WTC11 (cell line): ENCODE measurements around the gene DEFB128. TPM values are rescaled to one million over a fixed set of nuclear protein-coding genes. Genes with fewer than 3 reads are reported as not detected.

ENCODE experiments used
- ATAC-seq: fragments of 200-7000 bp; cut with Tn5 transposase; 2 replicates; pipeline ENCODE4 v1.10.0; 2021; ENCODE audit warnings: mild to moderate bottlenecking, moderate library complexity
- CTCF ChIA-PET: fragments of 300-600 bp; sonication (Branson Sonifier 250); formaldehyde crosslinking; loops from one replicate; lab custom pipeline; 2021; ENCODE audit warnings: antibody characterized with exemption; lab: Charles Lee
- POLR2A ChIA-PET: fragments of 350-600 bp; sonication (Branson Sonifier 250); formaldehyde crosslinking; loops from one replicate; lab custom pipeline; 2021; ENCODE audit warnings: antibody characterized with exemption; lab: Charles Lee
- DNase-seq: peaks from one replicate; pipeline ENCODE4 v3.0.0; 2021; ENCODE audit warnings: low spot score
- H3K27ac Mint-ChIP-seq: 2 replicates; pipeline ENCODE4 v1.8.0; 2021; ENCODE audit warnings: mixed read lengths
- H3K27me3 Mint-ChIP-seq: 2 replicates; pipeline ENCODE4 v1.8.0; 2021; ENCODE audit warnings: low read depth, mild to moderate bottlenecking, moderate library complexity, mixed read lengths
- H3K36me3 Mint-ChIP-seq: 2 replicates; pipeline ENCODE4 v1.8.0; 2021; ENCODE audit warnings: mixed read lengths
- H3K4me1 Mint-ChIP-seq: 2 replicates; pipeline ENCODE4 v1.8.0; 2022; ENCODE audit warnings: mixed read lengths
- H3K4me3 Mint-ChIP-seq: 2 replicates; pipeline ENCODE4 v1.8.0; 2021; ENCODE audit warnings: mild to moderate bottlenecking, moderate library complexity, mixed read lengths
- H3K9me3 Mint-ChIP-seq: 2 replicates; pipeline ENCODE4 v1.8.0; 2021; ENCODE audit warnings: mixed read lengths
- ATF1 ChIP-seq: sonication (generic); formaldehyde crosslinking; IDR thresholded peaks from 2 replicates; pipeline ENCODE4 v1.8.1; 2023; ENCODE audit warnings: mild to moderate bottlenecking, moderate library complexity, missing genetic modification reagents
- CDX4 ChIP-seq: fragments of 250-450 bp; sonication (Bioruptor Pico); IDR thresholded peaks from 2 replicates; pipeline ENCODE4 v1.9.0; 2021; ENCODE audit warnings: moderate library complexity, mild to moderate bottlenecking, inconsistent platforms, borderline replicate concordance
- GABPB1 ChIP-seq: sonication (generic); formaldehyde crosslinking; IDR thresholded peaks from 2 replicates; pipeline ENCODE4 v1.8.1; 2023; ENCODE audit warnings: mild to moderate bottlenecking, missing genetic modification reagents
- TEAD1 ChIP-seq: sonication (generic); formaldehyde crosslinking; IDR thresholded peaks from 2 replicates; pipeline ENCODE4 v1.8.0; 2022; ENCODE audit warnings: mild to moderate bottlenecking, missing genetic modification reagents
- ZNF219 ChIP-seq: sonication (generic); formaldehyde crosslinking; IDR thresholded peaks from 2 replicates; pipeline ENCODE4 v1.8.0; 2023; ENCODE audit warnings: missing genetic modification reagents, mild to moderate bottlenecking, borderline replicate concordance
- ZNF396 ChIP-seq: fragments of 250-450 bp; sonication (Bioruptor Pico); IDR thresholded peaks from 2 replicates; pipeline ENCODE4 v1.8.0; 2021; ENCODE audit warnings: mild to moderate bottlenecking, moderate library complexity, borderline replicate concordance
- ZNF423 ChIP-seq: fragments of 250-450 bp; sonication (Bioruptor Pico); IDR thresholded peaks from 2 replicates; pipeline ENCODE4 v2.1.2; 2022; ENCODE audit warnings: mild to moderate bottlenecking, moderate library complexity
- total RNA-seq: library from RNA; stranded (reverse); gene quantifications from 3 replicates; pipeline ENCODE4 v1.2.3, GENCODE V29; 2021

Gene DEFB128
- total RNA-seq, 1 experiment from 2014 or later = not detected

GRCh38 chr20:142290-142689, 47.2 kb downstream of the DEFB128 start, which contains the start of gene DEFB126:
Gene DEFB126, plus strand, starts transcription at chr20:142590. Its CDS starts 39 bp downstream, at chr20:142629.
- no peak for DNase-seq
- H3K27ac Mint-ChIP-seq = no peak within 1 kb of the TSS
- peaks cover 14% of the 10 kb centered on the region for H3K4me1 Mint-ChIP-seq
- peaks cover 6% of the 10 kb centered on the region; the same call in 1 of the 2 replicates for H3K36me3 Mint-ChIP-seq
- TF ChIP-seq ATF1 = no peak
- no peak for TF ChIP-seq CDX4
- TF ChIP-seq GABPB1 (CRISPR knock-in tag) = no peak
- no peak for TF ChIP-seq TEAD1
- TF ChIP-seq ZNF423 (CRISPR knock-in tag) = no peak
- TF ChIP-seq ZNF396 (CRISPR knock-in tag) = no peak
- TF ChIP-seq ZNF219 (CRISPR knock-in tag) = no peak
- H3K27me3 Mint-ChIP-seq = peaks cover 37% of the 10 kb centered on the region
- peaks cover 11% of the 10 kb centered on the region for H3K9me3 Mint-ChIP-seq
- CTCF ChIA-PET = no interaction called here
- ATAC-seq = no peak
- no peak within 1 kb of the TSS for H3K4me3 Mint-ChIP-seq
- POLR2A ChIA-PET = no interaction called here

Other genes starting within 250 kb of the DEFB128 start
- gene DEFB125, start 102.0 kb downstream of the DEFB128 start, total RNA-seq = not detected in 3 replicates
- gene DEFB126, start 47.1 kb downstream of the DEFB128 start, total RNA-seq = 0.89 TPM in 1 of 3 replicates, not detected in the others
- gene DEFB127, start 32.3 kb downstream of the DEFB128 start, total RNA-seq = not detected in 3 replicates
- not detected in 3 replicates for gene DEFB129, start 37.5 kb upstream of the DEFB128 start, total RNA-seq
- gene DEFB132, start 68.0 kb upstream of the DEFB128 start, total RNA-seq = not detected in 3 replicates
- gene C20orf96, start 101.0 kb upstream of the DEFB128 start, total RNA-seq = 22.1 to 30.3 TPM (median 27.8 TPM) in 3 replicates
- 43.6 to 54.1 TPM (median 52.6 TPM) in 3 replicates for gene ZCCHC3, start 107.9 kb upstream of the DEFB128 start, total RNA-seq
- 59.1 to 76.3 TPM (median 72.5 TPM) in 3 replicates for gene SOX12, start 135.8 kb upstream of the DEFB128 start, total RNA-seq
- 23.0 to 23.7 TPM (median 23.3 TPM) in 3 replicates for gene NRSN2, start 157.4 kb upstream of the DEFB128 start, total RNA-seq
- gene TRIB3, start 191.0 kb upstream of the DEFB128 start, total RNA-seq = 7.8 to 9.2 TPM (median 8.7 TPM) in 3 replicates
- 65.0 to 75.2 TPM (median 69.5 TPM) in 3 replicates for gene RBCK1, start 218.6 kb upstream of the DEFB128 start, total RNA-seq